Measurements from ENCODE around the gene CD4. TPM values are rescaled to one million over a fixed set of nuclear protein-coding genes. Genes with fewer than 3 reads are reported as not detected.
A peak's percentile ranks its signal among the peaks of the same experiment; 100 is the strongest.

CD4 gene
- total RNA-seq, 1 donor from 2014 or later: not detected

DNA sequence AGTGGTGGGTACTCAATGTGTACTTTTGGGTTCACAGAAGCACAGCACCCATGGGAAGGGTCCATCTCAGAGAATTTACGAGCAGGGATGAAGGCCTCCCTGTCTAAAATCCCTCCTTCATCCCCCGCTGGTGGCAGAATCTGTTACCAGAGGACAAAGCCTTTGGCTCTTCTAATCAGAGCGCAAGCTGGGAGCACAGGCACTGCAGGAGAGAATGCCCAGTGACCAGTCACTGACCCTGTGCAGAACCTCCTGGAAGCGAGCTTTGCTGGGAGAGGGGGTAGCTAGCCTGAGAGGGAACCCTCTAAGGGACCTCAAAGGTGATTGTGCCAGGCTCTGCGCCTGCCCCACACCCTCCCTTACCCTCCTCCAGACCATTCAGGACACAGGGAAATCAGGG is 30.8 kb downstream of the CD4 start:
- DNase-seq (ENCODE audit: low read depth): no peak
- Histone ChIP-seq H3K4me3 (ENCODE audit: low read depth, low read length) (no peak overlapping the region), H3K27me3 (ENCODE audit: control insufficient read depth, insufficient read depth, low read length) (peaks cover 23% of the 10 kb centered on the region), H3K36me3 (ENCODE audit: control insufficient read depth, insufficient read depth, low read length) (no peaks in the 10 kb centered on the region)
- TF ChIP-seq, protein P1, sequence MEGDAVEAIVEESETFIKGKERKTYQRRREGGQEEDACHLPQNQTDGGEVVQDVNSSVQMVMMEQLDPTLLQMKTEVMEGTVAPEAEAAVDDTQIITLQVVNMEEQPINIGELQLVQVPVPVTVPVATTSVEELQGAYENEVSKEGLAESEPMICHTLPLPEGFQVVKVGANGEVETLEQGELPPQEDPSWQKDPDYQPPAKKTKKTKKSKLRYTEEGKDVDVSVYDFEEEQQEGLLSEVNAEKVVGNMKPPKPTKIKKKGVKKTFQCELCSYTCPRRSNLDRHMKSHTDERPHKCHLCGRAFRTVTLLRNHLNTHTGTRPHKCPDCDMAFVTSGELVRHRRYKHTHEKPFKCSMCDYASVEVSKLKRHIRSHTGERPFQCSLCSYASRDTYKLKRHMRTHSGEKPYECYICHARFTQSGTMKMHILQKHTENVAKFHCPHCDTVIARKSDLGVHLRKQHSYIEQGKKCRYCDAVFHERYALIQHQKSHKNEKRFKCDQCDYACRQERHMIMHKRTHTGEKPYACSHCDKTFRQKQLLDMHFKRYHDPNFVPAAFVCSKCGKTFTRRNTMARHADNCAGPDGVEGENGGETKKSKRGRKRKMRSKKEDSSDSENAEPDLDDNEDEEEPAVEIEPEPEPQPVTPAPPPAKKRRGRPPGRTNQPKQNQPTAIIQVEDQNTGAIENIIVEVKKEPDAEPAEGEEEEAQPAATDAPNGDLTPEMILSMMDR (IDR thresholded peaks at IDR 0.05; ENCODE audit: insufficient read depth, low read length, severe bottlenecking): no peak
- FAIRE-seq: no peak

DNA sequence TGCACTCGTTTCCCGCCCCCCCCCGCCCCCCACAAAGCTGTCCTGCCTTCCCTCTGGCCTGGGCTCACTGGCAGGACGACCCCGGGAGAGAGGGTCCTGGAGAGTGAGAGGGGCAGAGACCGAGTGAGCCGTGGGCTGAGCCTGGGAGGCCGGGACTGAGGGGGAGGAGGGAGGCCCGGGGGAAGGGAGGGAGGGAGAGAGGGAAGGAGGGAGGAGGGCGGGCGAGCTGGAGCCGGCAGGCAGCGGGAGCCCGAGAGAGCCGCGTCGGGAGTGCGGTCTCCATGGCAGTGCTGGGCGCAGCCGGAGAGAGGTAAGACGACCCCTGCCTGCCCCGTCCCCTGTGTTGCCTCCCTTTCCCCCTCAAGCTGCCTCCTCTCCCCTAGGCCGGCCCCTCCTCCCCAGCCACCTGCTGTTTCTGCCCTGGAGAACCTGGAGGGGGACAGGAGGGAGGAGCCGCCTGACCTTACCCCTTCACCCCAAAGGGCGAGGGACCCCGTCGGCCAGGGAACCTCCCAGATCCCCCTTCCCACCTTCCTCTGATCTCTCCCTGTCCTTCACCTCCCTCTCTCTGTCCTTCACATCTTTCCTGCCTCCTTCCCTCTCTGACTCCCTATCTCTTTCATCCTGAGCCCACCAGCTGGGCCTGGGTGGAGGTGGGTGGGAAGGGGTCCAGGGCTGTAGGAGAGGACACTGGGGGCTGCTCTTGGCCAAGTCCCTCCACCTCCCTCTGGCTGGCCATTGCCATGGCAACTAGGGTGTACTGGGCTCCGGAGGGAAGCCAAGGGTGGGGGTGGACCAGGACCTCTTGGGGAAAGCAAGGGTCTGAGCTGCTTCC is 32.5 kb downstream of the CD4 start, which contains the start of gene GPR162:
Gene GPR162 (plus strand): TSS at position 231 of the 835 bp plus-strand sequence. CDS start 2,078 bp downstream, outside the sequence.
- H3K27me3 ChIP-seq (ENCODE audit: control insufficient read depth, insufficient read depth, low read length): peaks cover 23% of the 10 kb centered on the region
- FAIRE-seq: no peak

DNA sequence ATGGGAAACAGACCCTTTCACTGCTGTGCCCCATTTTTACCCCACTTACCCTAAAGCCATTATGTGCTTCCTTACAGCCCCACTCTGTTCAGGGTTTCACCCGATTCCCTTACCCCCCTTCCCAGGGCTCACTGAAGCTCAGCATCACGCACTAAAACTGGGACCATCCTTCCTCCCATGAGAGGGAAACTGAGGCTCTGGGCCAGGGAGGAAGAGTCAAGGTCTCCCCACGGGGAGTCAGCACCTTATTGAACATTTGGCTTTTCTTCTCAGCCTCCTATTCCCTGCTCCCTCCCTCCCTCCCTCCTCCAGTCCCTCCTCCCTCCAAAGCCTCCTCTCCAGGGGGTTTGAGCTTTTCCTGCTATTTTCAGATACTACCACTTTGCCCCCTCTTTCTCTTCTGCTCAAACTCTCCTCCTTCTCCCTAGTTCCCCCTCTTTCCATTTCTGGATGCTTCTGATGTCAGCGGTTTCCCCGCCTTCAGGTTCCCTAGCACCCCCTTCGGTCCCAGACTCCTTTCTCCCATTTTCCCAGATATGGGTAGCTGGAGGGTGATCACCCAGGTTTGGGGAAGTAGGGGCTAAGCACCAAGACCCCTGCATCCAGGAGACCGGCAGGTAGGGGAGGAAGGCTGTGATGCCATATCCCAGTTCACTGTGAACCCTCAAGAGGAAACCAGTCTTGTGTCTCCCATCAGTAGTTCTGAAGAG is 33.3 kb downstream of the CD4 start:
- no peak for FAIRE-seq
- no peak for DNase-seq (ENCODE audit: low read depth)
- TF ChIP-seq, protein P1 (IDR thresholded peaks at IDR 0.05; ENCODE audit: insufficient read depth, low read length, severe bottlenecking): no peak
- H3K27me3 ChIP-seq (ENCODE audit: control insufficient read depth, insufficient read depth, low read length): peaks cover 23% of the 10 kb centered on the region
- H3K4me3 ChIP-seq (ENCODE audit: low read depth, low read length): no peak overlapping the region
- no peaks in the 10 kb centered on the region for H3K36me3 ChIP-seq (ENCODE audit: control insufficient read depth, insufficient read depth, low read length)

More for the DNA sequence above, 32.5 kb downstream of the CD4 start, which contains the start of gene GPR162:
- no peak for DNase-seq (ENCODE audit: low read depth)
- Histone ChIP-seq H3K36me3 (ENCODE audit: control insufficient read depth, insufficient read depth, low read length) (no peaks in the 10 kb centered on the region), H3K4me3 (ENCODE audit: low read depth, low read length) (peak within 1 kb of the TSS; percentile 14)
- TF ChIP-seq, protein P1 (IDR thresholded peaks at IDR 0.05; ENCODE audit: insufficient read depth, low read length, severe bottlenecking): no peak

DNA sequence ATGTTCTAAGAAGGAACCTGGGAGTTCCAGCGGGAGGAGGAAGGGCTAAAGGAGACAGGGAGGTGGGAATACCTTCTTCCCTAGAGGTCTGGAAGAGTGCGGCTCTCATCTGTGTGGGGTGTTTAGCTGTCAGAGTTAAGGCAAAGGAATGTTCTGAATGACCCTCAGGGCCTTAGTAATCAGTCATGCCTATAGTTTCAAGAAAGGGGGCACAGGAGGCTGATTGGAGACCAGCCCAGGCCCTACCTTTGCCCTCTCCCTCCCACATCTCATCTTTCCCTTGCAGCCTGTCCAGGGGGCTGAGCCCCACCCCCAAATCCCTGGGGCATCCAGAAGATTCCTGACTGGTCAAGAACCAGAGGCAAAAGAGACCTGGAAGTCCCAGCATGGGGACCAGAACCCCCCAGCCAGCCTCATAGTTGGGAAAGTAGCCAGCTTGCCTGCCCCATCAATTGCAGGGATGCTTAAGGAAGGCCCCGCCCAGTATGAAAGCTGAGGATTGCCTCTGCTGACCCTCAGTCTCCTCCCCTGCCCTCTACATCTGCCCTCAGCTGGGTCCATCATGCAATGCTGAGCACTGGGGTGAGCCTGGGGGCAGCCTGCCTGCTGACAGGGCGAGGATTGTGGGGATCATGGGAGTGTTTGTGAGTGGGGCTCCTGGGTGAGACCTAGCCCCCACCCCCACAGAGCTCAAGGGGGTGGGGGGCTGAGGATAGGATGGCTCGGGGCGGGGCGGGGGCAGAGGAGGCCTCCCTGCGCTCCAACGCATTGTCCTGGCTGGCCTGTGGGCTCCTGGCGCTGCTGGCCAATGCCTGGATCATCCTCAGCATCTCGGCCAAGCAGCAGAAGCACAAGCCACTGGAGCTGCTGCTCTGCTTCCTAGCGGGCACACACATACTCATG is 34.1 kb downstream of the CD4 start:
- TF ChIP-seq, protein P1 (IDR thresholded peaks at IDR 0.05; ENCODE audit: insufficient read depth, low read length, severe bottlenecking): no peak
- DNase-seq (ENCODE audit: low read depth) (no peak), FAIRE-seq (peak; percentile 66)
- no peaks in the 10 kb centered on the region for H3K36me3 ChIP-seq (ENCODE audit: control insufficient read depth, insufficient read depth, low read length)
- H3K27me3 ChIP-seq (ENCODE audit: control insufficient read depth, insufficient read depth, low read length): peaks cover 23% of the 10 kb centered on the region
- no peak overlapping the region for H3K4me3 ChIP-seq (ENCODE audit: low read depth, low read length)

DNA sequence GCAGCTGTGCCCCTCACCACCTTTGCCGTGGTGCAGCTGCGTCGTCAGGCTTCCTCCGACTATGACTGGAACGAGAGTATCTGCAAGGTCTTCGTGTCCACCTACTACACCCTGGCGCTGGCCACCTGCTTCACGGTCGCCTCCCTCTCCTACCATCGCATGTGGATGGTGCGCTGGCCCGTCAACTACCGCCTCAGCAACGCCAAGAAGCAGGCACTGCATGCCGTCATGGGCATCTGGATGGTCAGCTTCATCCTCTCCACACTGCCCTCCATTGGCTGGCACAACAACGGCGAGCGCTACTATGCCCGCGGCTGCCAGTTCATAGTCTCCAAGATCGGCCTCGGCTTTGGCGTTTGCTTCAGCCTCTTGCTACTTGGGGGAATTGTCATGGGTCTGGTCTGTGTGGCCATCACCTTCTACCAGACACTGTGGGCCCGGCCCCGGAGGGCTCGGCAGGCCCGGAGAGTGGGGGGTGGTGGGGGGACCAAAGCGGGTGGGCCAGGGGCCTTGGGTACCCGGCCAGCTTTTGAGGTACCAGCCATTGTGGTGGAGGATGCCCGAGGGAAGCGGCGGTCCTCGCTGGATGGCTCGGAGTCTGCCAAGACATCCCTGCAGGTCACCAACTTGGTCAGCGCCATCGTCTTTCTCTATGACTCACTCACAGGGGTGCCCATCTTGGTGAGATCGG is 34.9 kb downstream of the CD4 start:
- DNase-seq (ENCODE audit: low read depth): no peak
- Histone ChIP-seq H3K27me3 (ENCODE audit: control insufficient read depth, insufficient read depth, low read length) (peaks cover 23% of the 10 kb centered on the region), H3K36me3 (ENCODE audit: control insufficient read depth, insufficient read depth, low read length) (no peaks in the 10 kb centered on the region), H3K4me3 (ENCODE audit: low read depth, low read length) (no peak overlapping the region)
- TF ChIP-seq, protein P1 (IDR thresholded peaks at IDR 0.05; ENCODE audit: insufficient read depth, low read length, severe bottlenecking): no peak
- FAIRE-seq: no peak
